Measurements from ENCODE around the gene MEP1B. TPM values are rescaled to one million over a fixed set of nuclear protein-coding genes. Genes with fewer than 3 reads are reported as not detected.
"Not testable (repeated sequence)": the region's sequence is repeated elsewhere in the genome, so short reads cannot be mapped to it uniquely, and the experiment has no call there.

The MEP1B gene
- total RNA-seq, 1 donor from 2014 or later = not detected

DNA sequence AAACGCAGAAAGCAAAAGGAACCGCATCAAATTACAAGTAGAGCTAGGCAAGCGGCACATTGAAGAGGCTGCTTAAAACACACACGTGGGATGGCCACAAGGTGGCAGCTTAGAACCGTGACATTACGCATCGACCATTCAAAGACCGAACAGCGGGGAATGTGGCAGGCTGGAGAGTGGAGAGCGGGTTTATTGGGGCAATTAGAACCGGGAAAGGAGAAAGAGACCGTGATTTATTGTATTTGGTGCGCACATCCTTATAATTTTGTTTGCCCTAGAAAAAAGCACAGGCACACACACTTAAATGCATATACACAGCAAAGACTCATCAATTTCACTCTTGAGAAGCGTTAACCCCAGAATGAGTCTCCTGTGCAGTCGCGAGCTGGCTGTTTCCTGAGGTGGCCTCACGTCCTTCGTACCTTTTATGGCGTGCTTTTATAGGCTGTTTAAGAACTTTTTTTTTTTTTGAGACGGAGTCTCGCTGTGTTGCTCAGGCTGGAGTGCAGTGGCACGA, 31.7 kb upstream of the MEP1B start:
- peak overlapping the region; percentile 23 for H3K4me3 Mint-ChIP-seq (ENCODE audit: low read depth)
- H3K9me3 Mint-ChIP-seq (ENCODE audit: low read depth) = no peaks in the 10 kb centered on the region
- peaks cover 2% of the 10 kb centered on the region for H3K4me1 Mint-ChIP-seq (ENCODE audit: low read depth)
- TF ChIP-seq, protein P1, sequence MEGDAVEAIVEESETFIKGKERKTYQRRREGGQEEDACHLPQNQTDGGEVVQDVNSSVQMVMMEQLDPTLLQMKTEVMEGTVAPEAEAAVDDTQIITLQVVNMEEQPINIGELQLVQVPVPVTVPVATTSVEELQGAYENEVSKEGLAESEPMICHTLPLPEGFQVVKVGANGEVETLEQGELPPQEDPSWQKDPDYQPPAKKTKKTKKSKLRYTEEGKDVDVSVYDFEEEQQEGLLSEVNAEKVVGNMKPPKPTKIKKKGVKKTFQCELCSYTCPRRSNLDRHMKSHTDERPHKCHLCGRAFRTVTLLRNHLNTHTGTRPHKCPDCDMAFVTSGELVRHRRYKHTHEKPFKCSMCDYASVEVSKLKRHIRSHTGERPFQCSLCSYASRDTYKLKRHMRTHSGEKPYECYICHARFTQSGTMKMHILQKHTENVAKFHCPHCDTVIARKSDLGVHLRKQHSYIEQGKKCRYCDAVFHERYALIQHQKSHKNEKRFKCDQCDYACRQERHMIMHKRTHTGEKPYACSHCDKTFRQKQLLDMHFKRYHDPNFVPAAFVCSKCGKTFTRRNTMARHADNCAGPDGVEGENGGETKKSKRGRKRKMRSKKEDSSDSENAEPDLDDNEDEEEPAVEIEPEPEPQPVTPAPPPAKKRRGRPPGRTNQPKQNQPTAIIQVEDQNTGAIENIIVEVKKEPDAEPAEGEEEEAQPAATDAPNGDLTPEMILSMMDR (IDR thresholded peaks at IDR 0.05; ENCODE audit: unreplicated experiment) = peak; percentile 90
- peaks cover 7% of the 10 kb centered on the region for H3K27me3 Mint-ChIP-seq
- no peaks in the 10 kb centered on the region for H3K36me3 Mint-ChIP-seq (ENCODE audit: insufficient read depth)
- no peak overlapping the region for H3K27ac Mint-ChIP-seq
- peak; percentile 60 for DNase-seq (ENCODE audit: low spot score, unreplicated experiment)

DNA sequence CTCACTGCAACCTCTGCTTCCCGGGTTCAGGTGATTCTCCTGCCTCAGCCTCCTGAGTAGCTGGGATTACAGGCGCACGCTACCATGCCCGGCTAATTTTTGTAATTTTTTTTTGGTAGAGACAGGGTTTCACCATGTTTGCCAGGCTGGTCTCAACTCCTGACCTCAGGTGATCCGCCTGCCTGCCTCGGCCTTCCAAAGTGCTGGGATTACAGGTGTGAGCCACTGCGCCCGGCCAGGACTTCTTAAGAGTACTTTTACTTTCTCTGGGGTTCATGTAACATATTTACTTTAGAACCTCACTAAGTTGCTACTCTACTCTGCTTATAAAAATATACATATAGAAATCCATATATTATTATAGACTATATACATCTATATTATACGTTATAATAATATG, 31.2 kb upstream of the MEP1B start:
- not testable (repeated sequence) for H3K27ac Mint-ChIP-seq; H3K36me3 Mint-ChIP-seq (ENCODE audit: insufficient read depth); H3K4me1 Mint-ChIP-seq (ENCODE audit: low read depth); DNase-seq (ENCODE audit: low spot score, unreplicated experiment); H3K27me3 Mint-ChIP-seq; H3K9me3 Mint-ChIP-seq (ENCODE audit: low read depth)
- H3K4me3 Mint-ChIP-seq (ENCODE audit: low read depth) = peak overlapping the region; percentile 23

DNA sequence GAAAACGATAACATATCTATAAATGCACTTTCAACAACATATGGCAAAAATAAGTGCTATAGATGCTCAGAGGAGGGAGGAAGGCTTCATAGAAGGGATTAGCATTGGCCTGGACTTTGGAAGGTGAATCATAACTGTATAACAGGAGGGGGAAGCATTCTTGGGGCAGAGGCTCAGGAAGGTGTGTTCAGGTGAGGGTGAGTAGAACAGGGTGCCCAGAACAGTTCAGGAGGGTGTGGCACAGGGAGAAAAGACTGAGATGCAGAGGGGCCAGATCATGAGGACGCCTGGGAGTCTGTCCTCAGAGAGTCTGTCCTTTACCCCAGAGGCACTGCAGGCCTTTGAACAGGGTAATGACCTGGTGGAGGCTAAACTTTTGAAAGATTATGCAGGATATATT, 29.3 kb upstream of the MEP1B start:
- no peaks in the 10 kb centered on the region for H3K36me3 Mint-ChIP-seq (ENCODE audit: insufficient read depth)
- peaks cover 2% of the 10 kb centered on the region for H3K4me1 Mint-ChIP-seq (ENCODE audit: low read depth)
- TF ChIP-seq, protein P1 (IDR thresholded peaks at IDR 0.05; ENCODE audit: unreplicated experiment) = no peak
- no peak for DNase-seq (ENCODE audit: low spot score, unreplicated experiment)
- H3K27me3 Mint-ChIP-seq = peaks cover 7% of the 10 kb centered on the region
- no peak overlapping the region for H3K4me3 Mint-ChIP-seq (ENCODE audit: low read depth)
- H3K27ac Mint-ChIP-seq = no peak overlapping the region
- no peaks in the 10 kb centered on the region for H3K9me3 Mint-ChIP-seq (ENCODE audit: low read depth)

DNA sequence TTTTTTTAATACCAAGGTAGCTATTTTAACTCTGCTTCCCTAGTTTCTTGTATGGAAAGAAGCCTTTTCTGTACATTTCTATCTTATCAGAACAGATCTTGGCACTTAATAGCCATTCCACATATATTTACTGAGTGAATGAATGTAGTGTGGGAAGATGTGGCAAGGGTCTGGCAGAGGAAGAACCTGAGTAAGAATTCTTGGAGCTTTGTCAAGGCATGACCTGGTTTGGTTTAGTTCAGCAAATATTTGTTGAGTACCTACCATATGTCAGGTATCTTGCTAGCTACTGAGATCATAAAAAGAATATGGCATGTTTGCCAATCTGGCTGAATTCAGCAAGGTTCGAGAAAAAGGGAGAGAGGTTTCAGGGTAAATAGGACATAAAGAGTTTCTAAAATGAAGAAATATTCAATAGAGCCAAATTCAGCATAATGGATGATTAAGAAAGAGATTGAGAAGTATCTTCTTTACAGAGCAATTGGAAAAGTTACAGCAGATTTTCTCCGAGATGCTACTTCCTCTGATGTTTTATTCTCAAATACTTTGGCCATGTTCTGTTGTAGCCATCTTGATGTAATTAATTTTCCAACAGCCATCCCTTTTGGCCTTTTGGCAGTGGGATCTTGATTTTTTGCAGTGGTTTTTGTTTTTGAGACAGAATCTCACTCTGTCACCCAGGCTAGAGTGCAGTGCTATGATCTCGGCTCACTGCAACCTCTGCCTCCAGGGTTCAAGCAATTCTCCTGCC, 21.7 kb upstream of the MEP1B start:
- no peaks in the 10 kb centered on the region for H3K4me1 Mint-ChIP-seq (ENCODE audit: low read depth)
- H3K27me3 Mint-ChIP-seq = no peaks in the 10 kb centered on the region
- H3K36me3 Mint-ChIP-seq (ENCODE audit: insufficient read depth) = no peaks in the 10 kb centered on the region
- H3K9me3 Mint-ChIP-seq (ENCODE audit: low read depth) = peaks cover 3% of the 10 kb centered on the region
- H3K4me3 Mint-ChIP-seq (ENCODE audit: low read depth) = no peak overlapping the region
- H3K27ac Mint-ChIP-seq = no peak overlapping the region
- no peak for DNase-seq (ENCODE audit: low spot score, unreplicated experiment)
- TF ChIP-seq, protein P1 (IDR thresholded peaks at IDR 0.05; ENCODE audit: unreplicated experiment) = no peak

DNA sequence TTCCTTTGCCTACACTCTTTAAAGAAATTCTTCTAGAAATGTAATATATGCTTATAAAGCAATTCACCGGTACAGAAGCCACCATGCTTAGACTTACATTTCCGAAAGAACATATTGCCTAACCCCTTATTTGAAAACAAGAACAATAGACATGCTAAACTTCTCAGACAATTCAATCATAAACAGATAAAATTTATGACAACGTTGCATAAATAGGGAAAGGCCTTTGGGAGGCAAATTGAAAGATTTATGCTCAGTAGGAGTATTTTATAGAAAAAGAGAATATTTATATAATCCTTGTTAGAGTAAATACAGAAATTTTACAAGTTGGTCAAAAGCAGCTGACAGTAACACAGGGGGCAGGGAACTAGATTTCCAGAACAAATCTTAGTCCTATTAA, 16.2 kb upstream of the MEP1B start:
- TF ChIP-seq, protein P1 (IDR thresholded peaks at IDR 0.05; ENCODE audit: unreplicated experiment) = no peak
- H3K27ac Mint-ChIP-seq = no peak overlapping the region
- DNase-seq (ENCODE audit: low spot score, unreplicated experiment) = no peak
- H3K4me1 Mint-ChIP-seq (ENCODE audit: low read depth) = no peaks in the 10 kb centered on the region
- H3K4me3 Mint-ChIP-seq (ENCODE audit: low read depth) = no peak overlapping the region
- H3K27me3 Mint-ChIP-seq = no peaks in the 10 kb centered on the region
- H3K9me3 Mint-ChIP-seq (ENCODE audit: low read depth) = no peaks in the 10 kb centered on the region
- no peaks in the 10 kb centered on the region for H3K36me3 Mint-ChIP-seq (ENCODE audit: insufficient read depth)

DNA sequence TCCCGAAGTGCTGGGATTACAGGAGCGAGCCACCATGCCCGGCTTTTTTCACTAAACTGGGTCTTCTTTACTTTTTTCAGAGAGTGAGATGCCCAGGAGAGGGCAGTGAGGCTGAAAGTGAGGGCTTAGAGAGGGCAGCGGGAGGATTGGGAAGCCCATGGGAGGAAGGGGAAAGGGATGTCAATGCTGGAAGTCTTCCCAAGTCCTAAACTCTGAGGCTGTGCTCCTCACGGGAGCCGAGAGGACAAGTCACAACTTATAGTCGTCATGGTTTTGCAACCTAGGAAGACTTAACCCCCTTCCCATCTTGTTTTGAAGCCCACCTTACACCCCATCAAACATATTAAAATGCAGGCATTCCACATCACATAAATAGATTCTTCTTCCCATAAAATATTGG, 15.1 kb upstream of the MEP1B start:
- DNase-seq (ENCODE audit: low spot score, unreplicated experiment) = no peak
- H3K27ac Mint-ChIP-seq = no peak overlapping the region

More for the DNA sequence above, 15.1 kb upstream of the MEP1B start:
- no peaks in the 10 kb centered on the region for H3K4me1 Mint-ChIP-seq (ENCODE audit: low read depth)
- no peaks in the 10 kb centered on the region for H3K27me3 Mint-ChIP-seq
- TF ChIP-seq, protein P1 (IDR thresholded peaks at IDR 0.05; ENCODE audit: unreplicated experiment) = no peak
- H3K9me3 Mint-ChIP-seq (ENCODE audit: low read depth) = no peaks in the 10 kb centered on the region
- H3K36me3 Mint-ChIP-seq (ENCODE audit: insufficient read depth) = no peaks in the 10 kb centered on the region
- H3K4me3 Mint-ChIP-seq (ENCODE audit: low read depth) = no peak overlapping the region
